ENCODE data around the gene CALB2. TPM values are rescaled to one million over a fixed set of nuclear protein-coding genes. Genes with fewer than 3 reads are reported as not detected.

CALB2 gene
- total and polyA plus RNA-seq, 2 donors (not counting 3 experiments of a cell fraction or from before 2014, with no cell fraction given): not detected

DNA sequence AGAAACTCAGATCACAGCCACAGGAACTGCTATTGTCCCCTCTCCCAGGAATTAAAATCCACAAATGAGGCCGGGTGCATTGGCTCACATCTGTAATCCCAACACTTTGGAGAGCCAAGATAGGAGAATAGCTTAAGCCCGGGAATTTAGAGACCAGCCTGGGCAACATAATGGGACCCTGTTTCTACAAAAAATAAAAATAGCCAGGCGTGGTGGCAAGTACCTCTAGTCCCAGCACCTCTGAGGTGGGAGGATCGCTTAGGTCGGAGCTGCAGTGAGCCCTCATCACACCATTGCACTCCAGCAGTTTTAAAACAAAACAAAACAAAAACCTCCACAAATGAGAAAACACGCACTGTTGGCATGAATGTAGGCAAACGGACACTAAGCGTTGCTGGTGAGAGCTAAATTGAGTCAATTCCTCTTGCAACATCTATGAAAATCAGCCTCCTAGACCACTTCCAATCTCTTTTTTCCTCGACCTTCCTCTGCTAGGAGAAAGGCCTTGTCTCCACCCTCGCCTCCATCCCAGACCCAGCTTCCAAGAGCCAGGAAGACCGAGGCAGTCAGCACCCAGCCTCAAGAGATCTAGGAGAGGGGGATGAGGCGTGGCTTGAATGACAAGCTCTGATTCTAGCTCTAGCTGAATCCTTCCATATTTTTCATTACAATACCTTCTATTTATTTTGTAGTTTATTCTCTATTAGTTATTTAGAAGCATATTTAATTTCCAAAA lies 68.5 kb downstream of the CALB2 start:
- H3K4me2 ChIP-seq (ENCODE audit: insufficient read depth, low read length): no peak overlapping the region

More for the DNA sequence above, 68.5 kb downstream of the CALB2 start:
- no peak for TF ChIP-seq EZH2 (IDR thresholded peaks at IDR 0.05; ENCODE audit: borderline replicate concordance, low read depth, low read length, severe bottlenecking)
- TF ChIP-seq POLR2AphosphoS5 (IDR thresholded peaks at IDR 0.05; ENCODE audit: insufficient read depth, low read depth, low read length): no peak
- no peak for TF ChIP-seq FOS (IDR thresholded peaks at IDR 0.05; ENCODE audit: borderline replicate concordance, insufficient read depth, low read length)
- no peak for TF ChIP-seq POLR2A (IDR thresholded peaks at IDR 0.05; ENCODE audit: low read depth, low read length)
- TF ChIP-seq, protein P1, sequence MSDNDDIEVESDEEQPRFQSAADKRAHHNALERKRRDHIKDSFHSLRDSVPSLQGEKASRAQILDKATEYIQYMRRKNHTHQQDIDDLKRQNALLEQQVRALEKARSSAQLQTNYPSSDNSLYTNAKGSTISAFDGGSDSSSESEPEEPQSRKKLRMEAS (IDR thresholded peaks at IDR 0.05; ENCODE audit: insufficient read depth, insufficient read length): no peak
- TF ChIP-seq MYC (IDR thresholded peaks at IDR 0.05; ENCODE audit: low read depth, low read length): no peak
- TF ChIP-seq, protein P2, sequence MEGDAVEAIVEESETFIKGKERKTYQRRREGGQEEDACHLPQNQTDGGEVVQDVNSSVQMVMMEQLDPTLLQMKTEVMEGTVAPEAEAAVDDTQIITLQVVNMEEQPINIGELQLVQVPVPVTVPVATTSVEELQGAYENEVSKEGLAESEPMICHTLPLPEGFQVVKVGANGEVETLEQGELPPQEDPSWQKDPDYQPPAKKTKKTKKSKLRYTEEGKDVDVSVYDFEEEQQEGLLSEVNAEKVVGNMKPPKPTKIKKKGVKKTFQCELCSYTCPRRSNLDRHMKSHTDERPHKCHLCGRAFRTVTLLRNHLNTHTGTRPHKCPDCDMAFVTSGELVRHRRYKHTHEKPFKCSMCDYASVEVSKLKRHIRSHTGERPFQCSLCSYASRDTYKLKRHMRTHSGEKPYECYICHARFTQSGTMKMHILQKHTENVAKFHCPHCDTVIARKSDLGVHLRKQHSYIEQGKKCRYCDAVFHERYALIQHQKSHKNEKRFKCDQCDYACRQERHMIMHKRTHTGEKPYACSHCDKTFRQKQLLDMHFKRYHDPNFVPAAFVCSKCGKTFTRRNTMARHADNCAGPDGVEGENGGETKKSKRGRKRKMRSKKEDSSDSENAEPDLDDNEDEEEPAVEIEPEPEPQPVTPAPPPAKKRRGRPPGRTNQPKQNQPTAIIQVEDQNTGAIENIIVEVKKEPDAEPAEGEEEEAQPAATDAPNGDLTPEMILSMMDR (IDR thresholded peaks at IDR 0.05; ENCODE audit: extremely low read depth in 1 of 2, insufficient read depth in 1 of 2, low read depth in 1 of 2, low read length in 2 of 2): no peak
- no peak for TF ChIP-seq JUN (IDR thresholded peaks at IDR 0.05; ENCODE audit: borderline replicate concordance, insufficient read depth, insufficient read length, low read depth)
- TF ChIP-seq GATA2 (IDR thresholded peaks at IDR 0.05; ENCODE audit: insufficient read depth, insufficient read length, low read depth, low read length): no peak
- Histone ChIP-seq H3K79me2 (ENCODE audit: control insufficient read depth, insufficient read depth, low read length) (no peaks in the 10 kb centered on the region), H3K27ac (ENCODE audit: insufficient read depth, low read depth, low read length) (no peak overlapping the region), H2AFZ (ENCODE audit: low read depth, low read length) (no peak overlapping the region), H3K4me3 (replicated peaks in 1 of 3; ENCODE audit: insufficient read depth in 1 of 3, low read depth in 1 of 3, low read length in 3 of 3) (no peak overlapping the region), H3K9me1 (replicated peaks; ENCODE audit: control insufficient read depth, extremely low read depth, insufficient read depth, low read length) (no peaks in the 10 kb centered on the region), H4K20me1 (replicated peaks; ENCODE audit: control insufficient read depth, extremely low read depth, insufficient read depth, low read length) (no peaks in the 10 kb centered on the region), H3K9ac (replicated peaks; ENCODE audit: extremely low read depth, insufficient read depth, low read length) (no peak overlapping the region), H3K9me3 (replicated peaks; ENCODE audit: control insufficient read depth, insufficient read depth, low read length) (no peaks in the 10 kb centered on the region), H3K4me1 (ENCODE audit: control insufficient read depth, extremely low read depth, insufficient read depth, low read length) (no peaks in the 10 kb centered on the region), H3K36me3 (ENCODE audit: control insufficient read depth in 2 of 2, extremely low read depth in 1 of 2, insufficient read depth in 2 of 2, low read length in 2 of 2) (no peaks in the 10 kb centered on the region), H3K27me3 (ENCODE audit: control insufficient read depth in 2 of 2, insufficient read depth in 2 of 2, low read length in 2 of 2) (peaks cover 3 to 7% of the 10 kb centered on the region in 2 experiments)
- DNase-seq (ENCODE audit: low read depth, low spot score) (no peak), FAIRE-seq (no peak)
- CTCF ChIA-PET: interaction anchor here (0.9 to 5.1 kb wide), 3 partner anchors 15 to 126 kb away, joined by 3 to 37 read pairs (median 3); no protein-coding TSS in a partner anchor
- BruUV-seq (replicated peaks): no TSS peak
- POLR2A ChIA-PET: no interaction called here
- dilution Hi-C loops (cut with MboI; ENCODE audit: extremely low pct_ligation_motif_present, low sequenced_read_pairs): no loop called here
- intact Hi-C loops (cut with micrococcal nuclease): no loop called here
